PFSK-1 (cell line): ENCODE data around the gene PIGM.

ENCODE experiments used
- POLR2AphosphoS5 ChIP-seq: IDR thresholded peaks from 2 replicates; pipeline ENCODE4 v1.6.1; 2012; ENCODE audit warnings: low read depth, mild to moderate bottlenecking, control low read depth, low read length, moderate library complexity
- REST ChIP-seq, 2 experiments: IDR thresholded peaks; 2 replicates each; pipeline versions ENCODE4 v1.6.1 to v1.8.0; 2011 to 2012; ENCODE audit warnings: low read depth in 2 of 2, low read length in 2 of 2, control low read depth in 1 of 2, inconsistent platforms in 1 of 2, mild to moderate bottlenecking in 1 of 2, moderate library complexity in 1 of 2; ENCODE audit not compliant: insufficient read depth in 1 of 2
- SIN3A ChIP-seq: IDR thresholded peaks from 2 replicates; pipeline ENCODE4 v1.6.1; 2012; ENCODE audit warnings: mild to moderate bottlenecking, low read length, moderate library complexity, borderline replicate concordance; ENCODE audit not compliant: insufficient read depth
- TAF1 ChIP-seq: IDR thresholded peaks from 2 replicates; pipeline ENCODE4 v1.6.1; 2012; ENCODE audit warnings: low read length, control low read depth, borderline replicate concordance; ENCODE audit not compliant: insufficient read depth

DNA sequence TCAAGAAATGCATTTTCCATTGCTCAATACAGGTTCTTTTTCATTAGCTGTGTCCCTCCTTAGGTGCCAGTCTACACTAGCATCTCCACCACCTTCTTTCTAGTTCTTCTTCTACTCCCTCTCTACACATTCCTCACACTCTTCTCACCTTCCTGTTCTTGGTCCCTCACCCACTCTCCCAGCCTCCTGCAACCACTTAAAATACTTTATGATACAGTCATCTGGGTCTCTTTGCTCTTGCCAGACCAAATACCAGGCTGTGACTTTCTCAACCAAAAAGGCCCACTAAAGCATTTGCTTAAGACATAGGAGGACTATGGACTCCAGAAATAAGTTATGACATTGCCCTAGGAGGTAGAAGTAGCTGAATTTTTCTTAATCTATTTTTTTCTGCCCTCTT, 35.1 kb downstream of the PIGM start:
- no peak for TF ChIP-seq REST (IDR thresholded peaks at IDR 0.05; ENCODE audit: insufficient read depth in 1 of 2, low read depth in 2 of 2, low read length in 2 of 2)
- TF ChIP-seq TAF1: no peak
- TF ChIP-seq POLR2AphosphoS5: no peak
- no peak for TF ChIP-seq SIN3A
